Mucosa of gallbladder (tissue), 1 donor: ENCODE measurements around the gene CHN2. TPM values are rescaled to one million over a fixed set of nuclear protein-coding genes. Genes with fewer than 3 reads are reported as not detected.

Source experiments
- DNase-seq: peaks from one replicate; pipeline ENCODE4 v3.0.0-alpha.2; 2020; ENCODE audit warnings: low spot score
- total RNA-seq: library from RNA; stranded (reverse); gene quantifications from one replicate; pipeline ENCODE4 v1.2.1, GENCODE V29; 2021
- donor health status: DM: no; HTN: no; CAD: no.

Gene CHN2
- total RNA-seq, 1 donor from 2014 or later: 24.7 TPM

DNA sequence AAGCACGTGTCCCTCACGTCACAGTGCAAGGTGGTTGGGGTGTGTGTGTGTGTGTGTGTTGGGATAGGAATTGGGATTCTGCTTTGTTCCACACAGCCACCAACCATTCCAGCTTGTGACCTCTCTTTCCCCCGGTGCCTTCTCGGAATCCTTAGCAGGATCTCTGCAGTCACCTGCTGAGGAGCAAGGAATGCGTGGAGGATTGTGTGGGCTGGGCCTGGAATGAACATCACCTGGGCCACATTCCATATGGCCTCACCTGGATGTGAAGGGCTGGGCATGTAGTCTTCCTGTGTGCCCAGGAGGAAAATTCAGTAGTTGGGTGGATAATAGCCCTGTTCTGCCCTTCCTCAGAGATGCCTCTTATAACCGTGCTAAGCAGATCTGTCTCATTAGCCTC, 113.8 kb downstream of the CHN2 start:
- DNase-seq: no peak

DNA sequence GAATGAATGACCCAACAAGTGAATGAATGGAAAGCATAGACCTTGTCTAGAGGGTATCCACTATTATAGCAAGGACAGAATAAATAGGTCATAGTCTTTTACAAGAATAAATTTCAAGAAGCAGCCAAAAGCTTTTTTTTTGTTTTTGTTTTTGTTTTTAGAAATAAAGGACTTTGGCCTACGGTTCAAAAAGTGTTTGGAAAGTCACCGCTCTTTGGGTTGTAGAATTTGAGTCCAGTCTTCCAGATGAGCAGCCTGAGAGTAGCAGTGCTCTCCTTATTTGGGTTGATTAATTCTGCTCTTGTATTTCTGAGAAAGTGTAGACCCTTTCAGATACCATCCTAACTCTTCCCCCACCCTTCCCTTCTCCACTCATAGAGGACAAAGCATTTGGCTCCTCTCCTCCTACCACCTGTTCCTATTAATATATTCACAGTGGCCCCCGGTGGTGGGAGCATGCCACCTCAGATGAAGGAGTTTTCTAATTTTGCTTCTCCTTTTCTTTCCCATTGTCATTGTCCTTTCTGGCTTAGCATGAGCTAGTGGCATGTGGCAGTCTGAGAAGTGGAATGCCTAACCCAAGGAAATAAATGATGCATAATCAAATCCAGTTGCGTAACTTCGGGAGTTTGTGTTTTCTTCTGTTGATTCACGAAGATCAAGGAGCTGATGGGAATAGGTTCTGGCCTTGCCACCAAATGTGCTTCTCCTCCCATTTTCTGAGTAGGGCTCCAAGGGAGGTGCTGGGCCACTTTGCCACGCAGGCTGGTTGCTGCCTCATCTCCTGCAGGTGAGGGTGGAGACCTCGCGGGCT, 114.7 kb downstream of the CHN2 start:
- DNase-seq: no peak

DNA sequence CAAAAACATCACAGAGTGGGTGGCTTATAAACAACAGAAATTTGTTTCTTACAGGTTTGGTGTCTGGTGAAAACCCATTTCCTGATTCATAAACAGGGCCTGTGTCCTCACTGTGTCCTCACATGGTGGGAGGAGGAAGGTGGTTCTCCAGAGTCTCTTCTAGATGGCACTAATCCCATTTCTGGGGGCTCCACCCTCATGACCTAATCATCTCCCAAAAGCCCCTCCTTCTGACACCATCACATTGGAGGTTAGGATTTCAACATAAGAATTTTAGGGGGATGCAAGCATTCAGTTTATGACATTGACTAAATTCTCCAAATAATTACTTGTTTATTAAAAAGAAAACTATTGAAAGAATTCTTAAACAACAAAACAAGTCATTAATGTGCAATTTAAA, 116.0 kb downstream of the CHN2 start:
- no peak for DNase-seq

DNA sequence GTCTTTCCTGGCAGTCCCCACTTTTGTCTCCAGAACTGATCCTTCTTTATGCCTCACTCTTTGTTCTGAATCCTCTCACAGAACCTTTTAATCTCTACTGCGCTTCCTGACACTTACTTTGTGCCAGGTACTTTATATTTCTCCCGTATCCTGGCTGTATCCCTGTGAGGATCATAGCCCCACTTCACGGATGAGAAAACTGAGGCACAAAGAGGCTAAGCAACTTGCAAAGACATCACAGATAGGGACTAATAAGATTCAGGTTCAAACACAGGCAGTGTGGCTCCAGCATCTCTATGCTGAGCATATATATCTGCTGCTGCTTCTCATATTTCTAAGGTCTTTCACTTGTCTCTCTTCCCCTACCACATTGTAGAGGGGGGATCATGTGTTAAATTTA, 116.7 kb downstream of the CHN2 start:
- DNase-seq: no peak

DNA sequence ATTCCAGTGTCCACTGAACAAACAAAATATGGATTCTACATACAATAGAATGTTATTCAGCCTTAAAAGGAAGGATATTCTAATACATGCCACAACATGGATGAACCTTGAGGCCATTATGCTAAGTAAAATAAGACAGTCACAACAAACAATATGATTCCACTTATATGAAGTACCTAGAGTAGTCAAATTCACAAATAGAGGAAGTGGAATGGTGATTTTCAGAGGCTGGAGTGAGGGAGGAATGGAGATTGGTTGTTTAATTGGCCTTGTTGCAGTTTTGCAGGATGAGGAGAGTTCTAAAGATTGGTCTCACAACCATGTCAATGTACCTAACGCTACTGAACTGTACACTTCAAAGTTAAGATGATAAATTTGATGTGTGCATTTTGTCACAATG, 119.6 kb downstream of the CHN2 start:
- DNase-seq: no peak

DNA sequence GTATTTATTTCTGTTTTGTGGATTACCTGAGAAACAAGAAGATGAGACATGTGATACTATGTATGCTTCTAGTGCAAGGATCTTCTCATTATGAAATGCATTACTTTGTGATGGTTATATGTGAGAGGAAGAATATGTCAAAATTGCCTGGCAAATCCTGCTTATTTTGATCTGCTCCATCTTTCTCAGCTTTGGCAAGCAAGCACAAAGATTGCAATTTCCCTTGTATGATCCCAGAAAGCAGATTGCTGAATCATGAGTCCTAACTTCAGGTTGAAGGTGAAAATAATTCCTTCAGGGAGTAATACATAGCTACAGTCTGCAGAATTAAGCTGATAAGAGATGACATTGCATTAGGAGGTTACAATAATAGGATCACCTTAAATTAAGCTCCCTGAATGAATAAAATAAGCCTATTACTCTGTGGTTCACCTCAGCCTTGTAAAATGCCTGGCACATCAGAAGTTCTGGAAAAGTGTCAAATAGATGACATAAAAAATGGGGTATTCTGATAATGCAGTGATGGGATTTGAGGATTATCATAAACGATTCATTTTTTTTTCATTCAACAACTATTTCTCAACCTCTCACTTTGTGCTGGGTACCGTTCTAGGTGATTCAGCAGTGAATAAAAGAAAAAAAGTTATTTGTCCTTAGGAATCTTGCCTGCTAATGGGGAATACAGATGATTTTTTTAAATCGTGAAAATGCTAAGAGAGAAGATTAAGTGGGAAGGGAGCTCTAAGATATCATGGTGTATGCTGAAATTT, 120.7 kb downstream of the CHN2 start:
- no peak for DNase-seq

DNA sequence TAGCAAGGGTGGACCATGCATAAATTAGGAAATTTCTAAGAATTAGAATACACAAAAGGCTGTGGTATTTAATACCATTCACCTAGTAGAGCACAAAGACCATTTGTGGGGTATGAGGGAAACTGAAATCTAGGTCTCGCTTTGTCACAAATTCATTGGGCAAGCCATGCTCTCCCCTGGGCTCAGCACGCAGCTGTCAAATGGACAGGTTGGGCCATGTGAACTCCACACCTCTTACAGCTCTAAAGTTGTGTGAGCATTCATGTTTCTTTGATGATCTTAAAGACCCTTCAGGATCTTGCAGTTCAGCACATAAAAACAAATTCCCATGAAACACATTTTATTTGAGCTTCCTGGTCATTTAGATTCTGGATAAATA, 121.3 kb downstream of the CHN2 start:
- DNase-seq: no peak

DNA sequence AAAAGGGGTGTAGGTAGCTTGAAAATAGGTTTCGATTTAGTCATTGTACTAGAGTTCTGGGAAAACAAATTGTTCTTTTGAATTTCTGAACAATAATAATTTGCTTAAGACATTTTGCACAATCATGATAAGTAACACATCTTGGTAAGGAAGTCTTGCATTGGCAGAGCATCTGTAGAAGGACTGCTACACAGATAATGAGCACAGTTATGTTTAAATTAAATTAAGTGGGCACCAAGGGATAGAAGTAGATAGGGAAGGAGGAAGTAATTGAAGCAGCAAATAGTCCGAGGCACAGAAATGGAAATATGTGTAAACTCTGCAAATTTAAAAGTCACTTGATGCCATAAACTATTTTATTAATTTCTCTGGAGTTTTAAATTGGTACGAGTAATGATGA, 122.4 kb downstream of the CHN2 start:
- no peak for DNase-seq

DNA sequence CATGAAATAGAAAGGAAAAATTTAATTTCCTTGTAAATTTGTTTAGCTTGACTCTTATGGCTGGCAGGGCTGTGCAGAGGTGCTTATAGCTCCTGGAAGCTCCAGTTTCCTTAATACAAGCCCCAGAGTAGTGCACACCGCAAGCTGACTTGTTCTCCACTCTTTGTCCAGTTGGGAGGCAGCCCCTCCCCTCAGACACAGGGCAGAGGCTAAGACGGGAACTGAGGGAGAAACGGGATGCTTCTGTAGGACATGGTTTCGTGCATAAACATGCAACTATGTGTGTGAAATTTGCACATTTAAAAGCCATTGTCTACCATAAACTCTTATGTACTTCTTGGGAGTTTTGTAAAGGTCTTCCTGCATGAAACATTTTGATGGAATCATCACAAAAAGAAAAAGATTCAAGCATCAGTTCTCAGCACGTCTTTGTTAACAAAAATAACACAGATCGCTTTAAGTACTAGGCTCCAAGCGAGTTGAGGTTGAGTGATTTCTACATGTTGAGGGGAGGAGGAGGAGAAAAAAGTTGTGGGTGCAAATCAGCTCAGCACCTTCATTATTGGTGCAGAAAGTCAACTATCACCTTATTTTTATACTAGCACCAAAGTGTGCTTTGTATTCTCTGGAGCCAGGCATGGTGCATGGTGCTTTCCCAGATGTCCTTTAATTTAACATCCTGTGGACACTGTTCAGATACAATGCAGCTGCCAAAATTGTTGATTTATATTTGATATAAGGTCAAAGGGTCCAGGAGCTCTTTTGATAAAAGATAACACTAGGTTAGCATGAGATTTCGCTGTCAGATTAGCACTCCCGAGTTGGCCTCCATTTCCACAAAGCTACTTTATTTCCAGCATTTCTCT, 124.5 kb downstream of the CHN2 start:
- DNase-seq: no peak

DNA sequence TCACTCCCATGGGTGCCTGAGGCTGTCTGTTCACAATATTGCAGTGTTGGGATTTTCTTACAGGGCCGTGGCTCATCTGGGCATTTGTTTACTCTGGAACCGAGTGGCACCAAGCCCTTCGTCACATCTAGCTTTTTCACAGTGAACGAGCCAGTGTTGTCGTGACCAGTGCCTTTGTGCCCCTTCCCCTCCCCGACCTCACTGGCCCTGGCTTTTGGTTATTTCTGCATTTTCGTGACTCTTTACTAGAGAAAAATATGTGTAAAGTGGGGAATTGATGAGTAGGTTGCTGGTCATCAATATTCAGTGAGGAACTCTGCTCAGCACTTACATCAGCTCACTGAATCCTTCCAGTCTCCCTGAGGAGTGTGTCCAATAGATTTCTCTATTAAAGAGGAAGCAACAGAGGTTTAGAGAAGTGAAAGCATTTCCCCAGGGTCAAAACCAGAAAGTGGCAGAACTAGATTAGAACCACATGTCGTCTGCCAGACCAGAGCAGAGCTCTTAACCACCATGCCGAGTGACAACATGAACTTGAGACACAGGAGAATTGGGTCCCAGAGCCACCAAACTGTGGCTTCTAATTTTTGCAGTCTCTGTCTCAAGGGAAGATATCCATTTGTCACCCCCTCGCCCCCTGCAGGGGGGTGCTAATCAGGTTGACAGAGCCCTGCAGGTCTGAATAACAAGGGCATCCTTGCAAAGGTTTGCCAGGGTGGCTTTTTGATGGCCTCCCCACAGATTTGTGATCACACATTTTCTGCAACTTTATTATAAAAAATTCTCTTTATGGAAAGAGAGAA, 125.3 kb downstream of the CHN2 start:
- DNase-seq: no peak

DNA sequence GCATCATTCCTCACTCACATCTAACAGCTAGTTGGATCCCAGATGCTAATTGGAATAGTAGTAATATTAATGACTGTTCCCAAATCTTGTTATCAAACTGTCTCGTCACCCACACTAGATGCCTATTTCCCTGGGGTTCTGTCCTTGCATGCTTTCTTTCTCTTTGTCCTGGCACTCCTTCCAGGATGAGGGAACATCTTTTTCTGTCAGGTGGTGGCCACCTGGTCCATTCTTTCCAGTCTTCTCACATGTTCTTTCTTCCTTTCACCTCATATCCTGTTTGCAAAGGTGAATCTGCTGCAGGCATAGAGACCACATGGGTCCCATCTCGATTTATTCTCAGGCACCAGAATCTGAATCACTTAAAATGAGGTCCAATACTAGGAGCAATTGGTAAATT, 126.0 kb downstream of the CHN2 start:
- no peak for DNase-seq

DNA sequence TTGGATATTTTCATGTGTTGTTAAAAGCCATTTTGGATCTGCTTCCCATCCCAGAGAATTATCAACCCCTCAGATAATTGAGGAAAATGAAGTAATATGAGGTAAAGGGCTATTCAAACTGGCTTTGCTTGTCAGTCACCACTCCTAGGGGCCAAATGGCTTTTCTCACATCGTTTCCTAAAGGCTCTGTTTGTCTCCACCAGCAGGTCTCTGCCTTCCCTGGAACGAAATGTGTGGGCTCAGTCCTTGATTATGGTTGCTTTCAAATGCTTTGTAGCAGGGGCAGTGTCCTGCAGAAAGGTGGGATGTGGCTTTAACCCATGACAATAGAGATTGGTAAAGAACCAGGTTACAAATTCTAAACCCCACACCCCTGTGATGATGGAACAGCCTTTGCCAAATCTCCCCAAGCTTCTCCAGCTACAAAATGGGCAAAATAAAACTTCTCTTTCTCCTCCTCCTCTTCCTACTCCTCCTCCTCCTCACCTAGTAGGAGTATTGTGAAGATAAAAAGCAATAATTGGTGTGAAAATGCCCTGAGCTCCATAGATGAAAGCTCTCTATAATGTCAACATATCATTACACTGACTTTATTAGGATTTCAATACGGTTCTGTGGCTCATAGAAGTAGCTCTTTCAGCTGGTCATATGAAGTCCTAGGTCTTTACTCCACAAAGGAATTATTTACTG, 127.6 kb downstream of the CHN2 start:
- DNase-seq: no peak

DNA sequence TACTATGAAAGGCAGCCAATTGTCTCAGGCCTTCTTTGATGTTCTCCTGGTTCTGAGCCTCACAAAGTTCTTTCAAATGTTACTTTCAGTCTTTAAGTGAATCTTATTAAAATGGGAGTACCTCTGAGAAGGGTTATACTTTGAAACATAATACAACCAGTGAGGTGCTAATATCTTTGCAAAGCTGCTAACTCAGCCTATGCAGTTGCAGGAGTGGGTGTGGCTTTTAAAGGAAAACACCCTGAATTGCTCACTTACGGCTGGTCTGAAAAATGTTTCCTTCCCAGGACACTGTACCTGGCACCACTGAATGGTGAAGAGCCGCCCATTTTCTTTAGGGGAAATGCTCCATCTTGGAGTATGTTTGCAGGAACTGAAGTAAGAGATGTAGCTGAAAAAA, 130.9 kb downstream of the CHN2 start:
- DNase-seq: no peak

DNA sequence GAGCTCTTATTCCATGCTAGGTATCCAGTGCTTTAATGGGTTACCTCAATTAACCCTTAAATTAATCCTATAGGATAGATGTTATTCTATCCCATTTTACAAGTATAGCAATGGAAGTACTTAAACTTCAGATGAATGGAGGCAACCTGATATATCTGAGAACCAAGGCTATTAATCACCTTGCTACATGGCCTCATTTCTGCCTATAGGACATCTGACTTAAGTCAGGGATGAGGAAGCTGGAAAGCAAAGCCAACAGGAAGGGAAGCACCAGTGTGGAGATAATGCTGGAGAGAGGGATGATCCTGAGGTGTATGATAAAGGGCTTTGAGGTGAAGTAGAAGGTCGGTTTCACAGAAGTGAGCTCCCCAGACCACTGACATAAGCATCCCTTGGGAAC, 132.3 kb downstream of the CHN2 start:
- no peak for DNase-seq

DNA sequence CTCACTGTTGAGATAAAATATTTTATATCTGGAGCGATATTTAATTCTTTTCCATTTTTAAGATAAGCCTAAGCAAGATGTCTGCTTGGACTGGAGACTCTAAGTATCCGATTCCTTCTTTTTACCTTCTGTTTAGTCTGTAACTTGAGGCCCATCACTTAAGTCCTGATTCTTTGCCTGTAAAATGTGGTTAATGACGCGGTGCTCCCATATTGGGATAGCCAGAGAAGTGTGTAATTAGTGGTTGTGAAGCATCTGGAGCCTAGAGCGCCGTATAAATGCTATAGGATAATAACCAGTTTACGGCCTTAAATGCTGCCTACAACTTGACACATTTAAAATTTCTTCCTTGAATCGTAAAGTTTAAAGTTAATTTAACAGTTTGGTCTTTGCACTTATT, 132.9 kb downstream of the CHN2 start:
- no peak for DNase-seq

DNA sequence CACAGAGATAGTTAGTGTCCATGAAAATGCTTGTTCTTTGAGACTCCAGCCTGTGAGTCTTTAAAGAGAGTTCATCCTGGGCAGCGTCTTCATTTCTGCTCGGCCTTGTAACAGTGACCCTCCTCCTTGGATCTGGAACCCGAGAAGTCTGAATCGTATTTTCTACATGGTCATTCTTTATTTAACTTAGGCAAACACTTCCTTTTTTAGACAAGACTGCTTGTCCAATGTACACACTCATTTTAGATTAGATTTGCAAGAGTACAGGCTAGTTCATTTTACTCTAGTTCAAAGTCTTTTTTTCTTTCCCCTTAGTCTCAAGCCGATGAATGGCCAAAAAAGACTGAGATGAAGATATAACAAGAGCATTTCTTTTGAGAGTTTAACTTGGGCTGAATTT, 133.5 kb downstream of the CHN2 start:
- DNase-seq: no peak

DNA sequence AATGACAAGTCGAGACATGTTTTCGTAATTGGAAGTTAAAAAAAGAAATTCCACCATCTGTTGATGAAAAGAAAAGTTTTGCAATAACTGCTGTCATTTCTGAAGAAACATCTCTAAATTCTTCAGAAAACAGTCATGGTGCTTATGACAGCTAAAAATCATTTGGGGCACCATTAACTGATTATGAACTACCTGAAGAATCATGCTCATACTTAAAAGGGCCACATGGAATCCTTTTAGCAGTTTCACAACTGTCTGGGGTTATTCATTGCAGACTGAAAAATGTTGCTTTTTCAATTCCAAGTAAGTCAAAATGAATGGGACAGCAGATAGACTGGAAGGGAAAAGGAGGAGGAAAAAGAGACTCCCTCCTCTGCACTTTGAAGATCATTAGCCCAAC, 134.2 kb downstream of the CHN2 start:
- no peak for DNase-seq

DNA sequence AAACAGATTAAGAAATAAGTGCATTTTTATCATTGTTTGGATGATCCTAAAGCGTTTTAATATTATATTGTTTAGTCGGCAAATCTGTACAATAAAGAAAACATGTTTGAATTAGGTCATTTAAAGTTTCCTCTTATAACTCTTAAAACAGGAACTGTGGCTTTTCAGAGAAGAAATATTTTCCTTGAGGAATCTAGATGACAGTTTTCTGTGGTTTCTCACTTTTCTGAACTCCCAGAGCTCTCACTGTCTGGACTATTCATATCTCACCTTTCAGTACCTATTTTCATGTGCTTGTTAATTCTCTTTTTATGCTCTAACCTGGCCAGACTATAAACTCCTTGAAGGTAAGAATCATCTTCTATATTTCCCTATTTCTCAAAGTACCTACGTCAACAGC, 135.1 kb downstream of the CHN2 start:
- DNase-seq: no peak

DNA sequence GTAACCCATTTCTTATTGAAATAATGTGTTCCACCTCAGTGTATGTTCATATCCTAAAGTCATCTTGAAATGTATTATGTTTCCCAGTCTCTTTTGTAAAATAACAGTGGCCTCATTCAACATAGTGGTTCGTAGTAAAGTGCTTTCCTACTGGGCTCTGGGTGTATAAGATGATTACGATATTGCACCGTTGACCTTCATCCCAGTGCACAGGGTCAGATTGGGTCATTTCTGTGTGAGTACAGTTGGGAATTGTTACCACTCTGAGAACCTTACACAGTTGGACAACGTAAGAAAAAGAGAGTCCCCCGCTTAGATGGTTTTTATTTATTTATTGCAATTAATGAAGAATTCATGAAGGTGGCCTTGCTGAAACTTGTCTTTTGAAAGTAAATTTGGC, 135.6 kb downstream of the CHN2 start:
- DNase-seq: no peak

DNA sequence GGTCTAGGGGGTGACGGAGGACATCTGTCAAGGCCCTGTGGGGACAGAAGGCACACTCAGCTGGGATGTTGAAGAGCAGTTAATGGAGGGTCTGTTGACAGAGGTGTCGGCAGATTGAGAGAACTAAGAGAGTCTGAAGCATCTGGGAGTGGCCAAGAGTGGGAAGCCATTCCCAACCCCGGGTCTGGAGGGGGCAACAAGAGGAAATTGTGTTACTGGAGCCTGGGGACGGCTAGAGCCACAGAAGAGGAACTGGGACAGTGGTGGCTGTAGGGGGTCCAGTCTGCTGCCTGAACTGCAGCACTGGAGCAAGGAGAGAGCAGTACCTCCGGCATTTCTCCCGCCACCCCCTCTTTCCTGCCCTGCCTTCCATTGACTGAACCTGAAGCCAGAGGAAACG, 136.6 kb downstream of the CHN2 start:
- no peak for DNase-seq
